Neural progenitor cell (in vitro differentiated cells): ENCODE measurements around the gene HEG1. TPM values are rescaled to one million over a fixed set of nuclear protein-coding genes. Genes with fewer than 3 reads are reported as not detected.

ENCODE experiments used
- DNase-seq: peaks from one replicate; pipeline ENCODE4 v3.0.0-alpha.2; 2016; ENCODE audit warnings: low spot score
- H2AFZ ChIP-seq: fragments of 200-600 bp; sonication (generic); replicated peaks from 2 replicates; pipeline ENCODE4 v1.6.1; 2016; ENCODE audit warnings: antibody characterized with exemption
- H3F3A ChIP-seq: fragments of 200-600 bp; sonication (generic); 2 replicates; pipeline ENCODE4 v1.6.1; 2016; ENCODE audit warnings: antibody characterized with exemption, low read depth
- H3K27ac ChIP-seq: fragments of 200-600 bp; sonication (generic); 2 replicates; pipeline ENCODE4 v1.5.1; 2016; ENCODE audit warnings: mild to moderate bottlenecking
- H3K27me3 ChIP-seq: fragments of 200-600 bp; sonication (generic); 2 replicates; pipeline ENCODE4 v1.6.1; 2016; ENCODE audit warnings: mild to moderate bottlenecking, moderate library complexity
- H3K36me3 ChIP-seq: fragments of 200-600 bp; sonication (generic); 2 replicates; pipeline ENCODE4 v1.5.1; 2016
- H3K4me1 ChIP-seq: fragments of 200-600 bp; sonication (generic); 2 replicates; pipeline ENCODE4 v1.6.1; 2016; ENCODE audit warnings: mixed run types
- H3K4me2 ChIP-seq: fragments of 200-600 bp; sonication (generic); 2 replicates; pipeline ENCODE4 v1.6.1; 2016
- H3K4me3 ChIP-seq: fragments of 200-600 bp; sonication (generic); 2 replicates; pipeline ENCODE4 v1.5.1; 2016
- H3K79me2 ChIP-seq: fragments of 200-600 bp; sonication (generic); 2 replicates; pipeline ENCODE4 v1.6.1; 2016; ENCODE audit warnings: low read depth
- H3K9ac ChIP-seq: fragments of 200-600 bp; sonication (generic); 2 replicates; pipeline ENCODE4 v1.6.1; 2016
- H3K9me3 ChIP-seq: fragments of 200-600 bp; sonication (generic); 2 replicates; pipeline ENCODE4 v1.5.1; 2016; ENCODE audit warnings: low read depth
- H4K20me1 ChIP-seq: fragments of 200-600 bp; sonication (generic); 2 replicates; pipeline ENCODE4 v1.6.1; 2016; ENCODE audit warnings: low read depth
- H3K27ac Mint-ChIP-seq: 3 replicates; pipeline ENCODE4 v1.8.0; 2021; ENCODE audit warnings: mixed read lengths
- H3K27me3 Mint-ChIP-seq: 2 replicates; pipeline ENCODE4 v1.8.0; 2022; ENCODE audit warnings: low read depth, mild to moderate bottlenecking, inconsistent platforms, moderate library complexity, mixed read lengths; ENCODE audit not compliant: insufficient read depth
- H3K36me3 Mint-ChIP-seq: 3 replicates; pipeline ENCODE4 v1.8.0; 2021; ENCODE audit warnings: mixed read lengths
- H3K4me1 Mint-ChIP-seq: 3 replicates; pipeline ENCODE4 v1.8.0; 2021; ENCODE audit warnings: mixed read lengths
- H3K4me3 Mint-ChIP-seq: 3 replicates; pipeline ENCODE4 v1.8.0; 2021; ENCODE audit warnings: mild to moderate bottlenecking, moderate library complexity, mixed read lengths
- H3K9me3 Mint-ChIP-seq: 3 replicates; pipeline ENCODE4 v1.8.0; 2020; ENCODE audit warnings: mixed read lengths
- CTCF ChIP-seq: fragments of 200-600 bp; sonication (generic); IDR thresholded peaks from 2 replicates; pipeline ENCODE4 v1.5.1; 2017; ENCODE audit warnings: antibody characterized with exemption, mild to moderate bottlenecking
- EZH2 ChIP-seq: fragments of 200-600 bp; sonication (generic); IDR thresholded peaks from 2 replicates; pipeline ENCODE4 v1.6.1; 2017; ENCODE audit warnings: antibody characterized with exemption, mild to moderate bottlenecking, moderate library complexity
- EZH2phosphoT487 ChIP-seq: fragments of 200-600 bp; sonication (generic); IDR thresholded peaks from 2 replicates; pipeline ENCODE4 v1.6.1; 2017; ENCODE audit warnings: antibody characterized with exemption
- total RNA-seq: library from RNA; depleted of rRNA; stranded (reverse); fragments of >200 nt; gene quantifications from 2 replicates; pipeline ENCODE4 v1.2.3, GENCODE V29; 2015; ENCODE audit warnings: low replicate concordance

HEG1 gene
- total RNA-seq, 1 donor from 2014 or later = 11.4 TPM

DNA sequence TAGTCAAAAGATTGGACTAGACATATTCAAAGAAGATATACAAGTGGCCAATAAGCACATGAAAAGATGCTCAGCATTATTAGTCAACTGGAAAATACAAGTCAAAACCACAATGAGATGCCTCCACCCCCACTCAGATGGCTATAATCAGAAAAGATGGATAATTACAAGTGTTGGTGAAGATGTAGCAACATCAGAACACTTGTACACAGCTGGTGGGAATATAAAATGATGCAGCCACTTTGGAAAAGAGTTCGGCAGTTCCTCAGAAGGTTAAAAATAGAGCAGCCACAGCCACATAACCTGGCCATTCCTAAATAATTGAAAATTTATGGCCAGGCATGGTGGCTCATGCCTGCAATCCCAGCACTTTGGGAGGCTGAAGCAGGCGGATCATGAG lies 38.4 kb downstream of the HEG1 start:
- H3K9me3 Mint-ChIP-seq = no peaks in the 10 kb centered on the region
- H3K27me3 Mint-ChIP-seq = no peaks in the 10 kb centered on the region
- no peaks in the 10 kb centered on the region for H3K4me1 Mint-ChIP-seq
- H3K36me3 Mint-ChIP-seq = peaks cover 61% of the 10 kb centered on the region
- Histone ChIP-seq H4K20me1 (peaks cover 3% of the 10 kb centered on the region), H3K4me1 (no peaks in the 10 kb centered on the region), H3F3A (no peaks in the 10 kb centered on the region), H3K9me3 (no peaks in the 10 kb centered on the region), H3K36me3 (no peaks in the 10 kb centered on the region), H3K4me2 (no peak overlapping the region), H3K4me3 (no peak overlapping the region), H3K27me3 (no peaks in the 10 kb centered on the region), H2AFZ (no peak overlapping the region), H3K9ac (no peak overlapping the region), H3K79me2 (no peaks in the 10 kb centered on the region), H3K27ac (no peak overlapping the region)
- no peak for DNase-seq
- no peak overlapping the region for H3K27ac Mint-ChIP-seq
- H3K4me3 Mint-ChIP-seq = no peak overlapping the region
- TF ChIP-seq EZH2 (no peak), CTCF (no peak), EZH2phosphoT487 (no peak)

DNA sequence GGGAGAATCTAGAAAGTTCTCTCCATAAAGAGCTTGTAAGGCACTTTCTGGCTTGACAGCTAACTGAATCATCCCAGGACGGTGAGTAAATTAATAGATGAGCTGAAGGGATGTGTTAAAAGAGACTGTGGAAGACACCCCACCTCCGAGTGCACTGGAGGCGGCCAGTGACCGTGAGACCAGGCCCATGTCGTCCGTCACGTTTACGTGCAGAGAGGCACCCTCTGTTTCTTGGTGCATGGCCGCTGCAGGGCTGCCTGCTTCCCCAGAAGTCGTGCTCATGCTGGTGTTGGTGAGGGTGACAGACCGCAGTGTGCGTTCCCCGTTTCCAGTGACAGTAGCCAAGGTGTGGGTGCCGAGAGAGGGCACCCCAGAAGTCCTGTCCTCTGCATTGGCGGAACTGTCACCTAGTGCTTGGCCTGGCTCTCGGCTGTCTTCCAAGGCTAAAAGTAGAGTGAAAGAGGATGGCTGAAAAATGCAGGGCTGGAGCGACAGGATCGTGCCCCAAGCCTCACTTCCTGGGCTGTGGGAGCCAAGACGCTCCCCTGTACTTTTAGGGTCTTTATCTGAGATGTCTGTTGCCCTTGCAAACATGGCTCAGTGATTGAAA lies 41.1 kb downstream of the HEG1 start:
- Histone ChIP-seq H3K27ac (no peak overlapping the region), H3K79me2 (no peaks in the 10 kb centered on the region)

GRCh38 chr3:125013095-125013494 lies 42.7 kb downstream of the HEG1 start:
- H3K27ac Mint-ChIP-seq = no peak overlapping the region
- H3K36me3 Mint-ChIP-seq = peaks cover 67% of the 10 kb centered on the region

More for the DNA sequence above, 41.1 kb downstream of the HEG1 start:
- H3K27me3 Mint-ChIP-seq = no peaks in the 10 kb centered on the region
- Histone ChIP-seq H3K4me1 (peaks cover 4% of the 10 kb centered on the region), H4K20me1 (peaks cover 3% of the 10 kb centered on the region), H3K27me3 (no peaks in the 10 kb centered on the region), H2AFZ (no peak overlapping the region), H3K4me3 (no peak overlapping the region), H3K9ac (no peak overlapping the region), H3K36me3 (no peaks in the 10 kb centered on the region), H3K4me2 (no peak overlapping the region), H3K9me3 (no peaks in the 10 kb centered on the region), H3F3A (no peaks in the 10 kb centered on the region)
- no peak overlapping the region for H3K4me3 Mint-ChIP-seq
- no peaks in the 10 kb centered on the region for H3K9me3 Mint-ChIP-seq
- H3K4me1 Mint-ChIP-seq = no peaks in the 10 kb centered on the region
- no peak overlapping the region for H3K27ac Mint-ChIP-seq
- no peak for DNase-seq
- TF ChIP-seq EZH2 (no peak), CTCF (no peak), EZH2phosphoT487 (no peak)
- H3K36me3 Mint-ChIP-seq = peaks cover 70% of the 10 kb centered on the region

More at GRCh38 chr3:125013095-125013494, 42.7 kb downstream of the HEG1 start:
- Histone ChIP-seq H3K79me2 (no peaks in the 10 kb centered on the region), H3K9ac (no peak overlapping the region), H3F3A (no peaks in the 10 kb centered on the region), H3K9me3 (no peaks in the 10 kb centered on the region), H3K4me3 (no peak overlapping the region), H4K20me1 (peaks cover 3% of the 10 kb centered on the region), H3K27ac (no peak overlapping the region), H3K36me3 (no peaks in the 10 kb centered on the region), H2AFZ (no peak overlapping the region), H3K4me2 (no peak overlapping the region), H3K4me1 (peaks cover 4% of the 10 kb centered on the region), H3K27me3 (no peaks in the 10 kb centered on the region)
- Mint-ChIP-seq H3K9me3 (no peaks in the 10 kb centered on the region), H3K4me3 (no peak overlapping the region), H3K4me1 (no peaks in the 10 kb centered on the region), H3K27me3 (no peaks in the 10 kb centered on the region)
- TF ChIP-seq EZH2 (no peak), EZH2phosphoT487 (no peak), CTCF (no peak)
- DNase-seq = no peak
